ENCODE data around the gene C3orf18. TPM values are rescaled to one million over a fixed set of nuclear protein-coding genes. Genes with fewer than 3 reads are reported as not detected.

Gene C3orf18
- total and polyA plus RNA-seq, 2 donors (not counting 3 experiments of a cell fraction or from before 2014, with no cell fraction given): 1.7 to 2.9 TPM

- Histone ChIP-seq H3K79me2 (ENCODE audit: control insufficient read depth, insufficient read depth, low read length) (no peaks in the 10 kb centered on the region), H2AFZ (ENCODE audit: low read depth, low read length) (no peak overlapping the region), H3K4me1 (ENCODE audit: control insufficient read depth, extremely low read depth, insufficient read depth, low read length) (no peaks in the 10 kb centered on the region), H3K27me3 (ENCODE audit: control insufficient read depth in 2 of 2, insufficient read depth in 2 of 2, low read length in 2 of 2) (peaks cover 3 to 5% of the 10 kb centered on the region in 2 experiments), H3K9me1 (replicated peaks; ENCODE audit: control insufficient read depth, extremely low read depth, insufficient read depth, low read length) (no peaks in the 10 kb centered on the region), H3K36me3 (ENCODE audit: control insufficient read depth in 2 of 2, extremely low read depth in 1 of 2, insufficient read depth in 2 of 2, low read length in 2 of 2) (no peaks in the 10 kb centered on the region), H3K9ac (replicated peaks; ENCODE audit: extremely low read depth, insufficient read depth, low read length) (no peak overlapping the region), H4K20me1 (replicated peaks; ENCODE audit: control insufficient read depth, extremely low read depth, insufficient read depth, low read length) (no peaks in the 10 kb centered on the region), H3K9me3 (replicated peaks; ENCODE audit: control insufficient read depth, insufficient read depth, low read length) (no peaks in the 10 kb centered on the region), H3K27ac (ENCODE audit: insufficient read depth, low read depth, low read length) (no peak overlapping the region), H3K4me2 (ENCODE audit: insufficient read depth, low read length) (no peak overlapping the region), H3K4me3 (replicated peaks in 1 of 3; ENCODE audit: insufficient read depth in 1 of 3, low read depth in 1 of 3, low read length in 3 of 3) (no peak overlapping the region)
- FAIRE-seq: no peak
- intact Hi-C loops (cut with micrococcal nuclease) (no loop called here), dilution Hi-C loops (cut with MboI; ENCODE audit: extremely low pct_ligation_motif_present, low sequenced_read_pairs) (no loop called here)
- DNase-seq (ENCODE audit: low read depth, low spot score): no peak
- POLR2A ChIA-PET: no interaction called here
- BruUV-seq (replicated peaks): no TSS peak
- TF ChIP-seq EZH2 (IDR thresholded peaks at IDR 0.05; ENCODE audit: borderline replicate concordance, low read depth, low read length, severe bottlenecking): no peak
- no peak for TF ChIP-seq CTCF (IDR thresholded peaks at IDR 0.05; ENCODE audit: extremely low read depth in 1 of 2, insufficient read depth in 1 of 2, low read depth in 1 of 2, low read length in 2 of 2)
- TF ChIP-seq JUN (IDR thresholded peaks at IDR 0.05; ENCODE audit: borderline replicate concordance, insufficient read depth, insufficient read length, low read depth): no peak
- TF ChIP-seq GATA2 (IDR thresholded peaks at IDR 0.05; ENCODE audit: insufficient read depth, insufficient read length, low read depth, low read length): no peak
- no peak for TF ChIP-seq FOS (IDR thresholded peaks at IDR 0.05; ENCODE audit: borderline replicate concordance, insufficient read depth, low read length)
- TF ChIP-seq MYC (IDR thresholded peaks at IDR 0.05; ENCODE audit: low read depth, low read length): no peak
- TF ChIP-seq MAX (IDR thresholded peaks at IDR 0.05; ENCODE audit: insufficient read depth, insufficient read length): no peak
- no peak for TF ChIP-seq POLR2A (IDR thresholded peaks at IDR 0.05; ENCODE audit: low read depth, low read length)
- TF ChIP-seq POLR2AphosphoS5 (IDR thresholded peaks at IDR 0.05; ENCODE audit: insufficient read depth, low read depth, low read length): no peak
- CTCF ChIA-PET: interaction anchor here (1.9 to 7.5 kb wide), 3 partner anchors 101 to 190 kb away, joined by 5 to 165 read pairs (median 9); partner anchors contain the start of genes CYB561D2, NPRL2 and ZMYND10
These were observed 30.0 kb downstream of the C3orf18 start for GRCh38 chr3:50537421-50538129.

Measured in endothelial cell of umbilical vein (primary cell).